Spleen (tissue), 11 donors: ENCODE measurements around the gene NDRG3. TPM values are rescaled to one million over a fixed set of nuclear protein-coding genes. Genes with fewer than 3 reads are reported as not detected.
A peak's percentile ranks its signal among the peaks of the same experiment; 100 is the strongest.

Experiments used
- DNase-seq: peaks from one replicate; pipeline ENCODE4 v3.0.0-alpha.2; 2020
- H3K27ac ChIP-seq, 8 donors: fragments of 200-600 bp; sonication (generic) in 7 of 8; 1 replicate in 4 of 8; 2 replicates in 4 of 8; pipeline versions ENCODE4 v1.5.0 to v1.8.0; 2016 to 2021; ENCODE audit warnings: inconsistent platforms in 4 of 8, mild to moderate bottlenecking in 4 of 8, moderate library complexity in 1 of 8
- H3K27me3 ChIP-seq, 7 donors: fragments of 200-600 bp; sonication (generic) in 6 of 7; replicated peaks in 1 of 7; 1 replicate in 4 of 7; 2 replicates in 3 of 7; pipeline versions ENCODE4 v1.5.0 to v1.8.0; 2016 to 2021; ENCODE audit warnings: inconsistent platforms in 3 of 7, mild to moderate bottlenecking in 1 of 7
- H3K36me3 ChIP-seq, 6 donors: fragments of 200-600 bp; sonication (generic) in 5 of 6; 1 replicate in 4 of 6; 2 replicates in 2 of 6; pipeline versions ENCODE4 v1.5.0 to v1.8.0; 2016 to 2021; ENCODE audit warnings: inconsistent platforms in 2 of 6
- H3K4me1 ChIP-seq, 6 donors: fragments of 200-600 bp; sonication (generic) in 5 of 6; 1 replicate in 3 of 6; 2 replicates in 3 of 6; pipeline versions ENCODE4 v1.5.0 to v1.8.0; 2016 to 2021; ENCODE audit warnings: inconsistent platforms in 3 of 6
- H3K4me3 ChIP-seq, 8 donors: fragments of 200-600 bp; sonication (generic) in 7 of 8; 1 replicate in 4 of 8; 2 replicates in 4 of 8; pipeline versions ENCODE4 v1.5.0 to v1.8.0; 2016 to 2021; ENCODE audit warnings: inconsistent platforms in 4 of 8, mild to moderate bottlenecking in 4 of 8, moderate library complexity in 2 of 8
- H3K9me3 ChIP-seq, 8 donors: fragments of 200-600 bp; sonication (generic) in 7 of 8; 1 replicate in 4 of 8; 2 replicates in 4 of 8; pipeline versions ENCODE4 v1.5.0 to v1.8.0; 2016 to 2021; ENCODE audit warnings: inconsistent platforms in 4 of 8
- CTCF ChIP-seq, 11 experiments: fragments of 200-600 bp in 7 of 11; fragments of 450-650 bp in 4 of 11; sonication (generic) in 4 of 11; IDR thresholded peaks in 8 of 11; conservative IDR thresholded peaks in 3 of 11; 1 replicate in 7 of 11; 2 replicates in 4 of 11; pipeline versions ENCODE4 v1.4.0 to v1.8.0; 2016 to 2021; ENCODE audit warnings: antibody characterized with exemption in 11 of 11, inconsistent platforms in 4 of 11, mild to moderate bottlenecking in 1 of 11
- POLR2A ChIP-seq, 3 donors: fragments of 450-650 bp; IDR thresholded peaks; one replicate each; pipeline ENCODE4 v1.5.1; 2017; ENCODE audit warnings: antibody characterized with exemption in 3 of 3, mild to moderate bottlenecking in 1 of 3
- POLR2AphosphoS5 ChIP-seq, 3 donors: sonication (generic); formaldehyde crosslinking; IDR thresholded peaks; one replicate each; pipeline ENCODE4 v1.5.1; 2017; ENCODE audit warnings: antibody characterized with exemption in 3 of 3
- WGBS, 5 donors: extraction: QIAGEN DNeasy Blood & Tissue Kit in 3 of 5; methylation state at CpG; one replicate each; pipeline versions ENCODE4 v1.1.5 to v1.1.7; 2013 to 2018; 5-methylcytosine and 5-hydroxymethylcytosine counted together
- intact Hi-C: fragments of 100-400 bp; cut with DNase I; formaldehyde crosslinking; loops from one replicate; pipeline ENCODE4 v1.15.0; 2023; ENCODE audit warnings: low total_unique reads
- polyA plus RNA-seq, 3 donors: library from polyadenylated mRNA; stranded (reverse); fragments of 200-250 nt; gene quantifications; one replicate each; pipeline ENCODE4 v1.2.1, GENCODE V29; 2013
- total RNA-seq, 7 donors: library from RNA; depleted of rRNA in 3 of 7; stranded (reverse); fragments of >200 nt in 3 of 7; fragmentation: NEBNext Ultra II Directional in 4 of 7; extraction: Animal tissue kit (Norgen Biotek cat#: 25700) in 4 of 7; gene quantifications; one replicate each; pipeline versions ENCODE4 v1.1.0 to v1.2.1, GENCODE V29; 2016 to 2021
- donor health status: healthy with polysubstance abuse.
- donor health status: DM: no; HTN: no; CAD: no; lungs with moderate emphysema.
- donor health status: DM: no; HTN: no; CAD: no.
- donor health status: Bipolar disorder and iron deficiency.
- donor health status: healthy.
- donor health status: DM: no; HTN: no; CAD: no.
- donor health status: DM: yes; HTN: yes; CAD: no.

Gene NDRG3
- total and polyA plus RNA-seq, 10 donors: 15.5 to 32.0 (median 27.1) TPM

GRCh38 chr20:36784116-36784515 is 38.2 kb upstream of the NDRG3 start:
- H3K27me3 ChIP-seq: no peaks in the 10 kb centered on the region
- H3K36me3 ChIP-seq: peaks cover 0 to 67% (median 17%) of the 10 kb centered on the region in 6 donors
- 92 to 96% (median 94%) methylated on average over 7 of the region's 7 CpGs for WGBS, 5 donors
- DNase-seq: no peak
- H3K4me1 ChIP-seq: peaks cover 0 to 4% (median 0%) of the 10 kb centered on the region in 6 donors
- intact Hi-C loops: no loop called here
- peak overlapping the region in 1 of 8 donors; percentile 40 for H3K27ac ChIP-seq
- no peaks in the 10 kb centered on the region for H3K9me3 ChIP-seq
- no peak overlapping the region for H3K4me3 ChIP-seq
- no peak for TF ChIP-seq CTCF (IDR thresholded peaks at IDR 0.05 in 8 of 11, conservative IDR thresholded peaks at IDR 0.05 in 3 of 11)
- no peak for TF ChIP-seq POLR2AphosphoS5 (IDR thresholded peaks at IDR 0.05)

GRCh38 chr20:36779656-36780025 is 33.8 kb upstream of the NDRG3 start:
- Histone ChIP-seq H3K4me1 (peaks cover 0 to 15% (median 6%) of the 10 kb centered on the region in 6 donors), H3K4me3 (no peak overlapping the region), H3K27me3 (no peaks in the 10 kb centered on the region), H3K27ac (peak overlapping the region in 3 of 8 donors; percentile 2 to 43 (median 27)), H3K36me3 (peaks cover 0 to 26% (median 0%) of the 10 kb centered on the region in 6 donors), H3K9me3 (no peaks in the 10 kb centered on the region)
- WGBS, 5 donors: 60 to 76% (median 73%) methylated on average over 6 of the region's 6 CpGs
- peak; percentile 52 for DNase-seq
- no peak for TF ChIP-seq POLR2A (IDR thresholded peaks at IDR 0.05)
- TF ChIP-seq POLR2AphosphoS5 (IDR thresholded peaks at IDR 0.05): no peak
- no peak for TF ChIP-seq CTCF (IDR thresholded peaks at IDR 0.05 in 8 of 11, conservative IDR thresholded peaks at IDR 0.05 in 3 of 11)
- intact Hi-C loops: no loop called here

GRCh38 chr20:36778831-36779655 is 33.2 kb upstream of the NDRG3 start:
- WGBS, 5 donors: 61 to 77% (median 69%) methylated on average over 3 of the region's 3 CpGs
- no peaks in the 10 kb centered on the region for H3K9me3 ChIP-seq
- DNase-seq: peak; percentile 58
- peaks cover 0 to 20% (median 0%) of the 10 kb centered on the region in 6 donors for H3K36me3 ChIP-seq
- peak overlapping the region in 3 of 8 donors; percentile 2 to 43 (median 27) for H3K27ac ChIP-seq
- peaks cover 0 to 21% (median 12%) of the 10 kb centered on the region in 6 donors for H3K4me1 ChIP-seq
- intact Hi-C loops: no loop called here
- H3K27me3 ChIP-seq: no peaks in the 10 kb centered on the region
- TF ChIP-seq CTCF (IDR thresholded peaks at IDR 0.05 in 8 of 11, conservative IDR thresholded peaks at IDR 0.05 in 3 of 11) (no peak), POLR2AphosphoS5 (IDR thresholded peaks at IDR 0.05) (no peak), POLR2A (IDR thresholded peaks at IDR 0.05) (no peak)
- no peak overlapping the region for H3K4me3 ChIP-seq

GRCh38 chr20:36777576-36777975 is 31.7 kb upstream of the NDRG3 start:
- H3K27me3 ChIP-seq: no peaks in the 10 kb centered on the region
- WGBS, 5 donors: 75 to 92% (median 83%) methylated on average over 3 of the region's 3 CpGs
- H3K36me3 ChIP-seq: peaks cover 0 to 5% (median 0%) of the 10 kb centered on the region in 6 donors
- H3K4me1 ChIP-seq: peaks cover 5 to 31% (median 20%) of the 10 kb centered on the region in 6 donors
- no peak overlapping the region for H3K27ac ChIP-seq
- H3K4me3 ChIP-seq: no peak overlapping the region
- peak; percentile 18 for DNase-seq
- TF ChIP-seq POLR2AphosphoS5 (IDR thresholded peaks at IDR 0.05) (no peak), CTCF (IDR thresholded peaks at IDR 0.05 in 8 of 11, conservative IDR thresholded peaks at IDR 0.05 in 3 of 11) (no peak), POLR2A (IDR thresholded peaks at IDR 0.05) (no peak)
- intact Hi-C loops: no loop called here
- no peaks in the 10 kb centered on the region for H3K9me3 ChIP-seq
